Muscle of back (tissue), 13 donors: Measurements from ENCODE around the gene ACKR1. TPM values are rescaled to one million over a fixed set of nuclear protein-coding genes. Genes with fewer than 3 reads are reported as not detected.

Source experiments
- DNase-seq, 3 donors: peaks; one replicate each; pipeline versions ENCODE4 v3.0.0 to v3.0.0-alpha.2; 2013
- long read RNA-seq, 9 donors: transcript quantifications; one replicate each; lab custom pipeline, GENCODE V29; 2026
- polyA plus RNA-seq, 10 donors: library from polyadenylated mRNA; unstranded; fragments of 120-200 nt; gene quantifications; one replicate each; pipeline ENCODE4 v1.2.1, GENCODE V29; 2013; ENCODE audit not compliant: insufficient read length in 10 of 10

Gene ACKR1
- polyA plus RNA-seq: 1 to 10 TPM; 1.3 to 3.9 (median 2.1) TPM
- long read RNA-seq, donor 1, partial matches to known transcripts: 0 of 1 reads
- long read RNA-seq, donor 1, other reads (novel, unspliced or antisense): 0 of 1 reads
- long read RNA-seq, donor 2, partial matches to known transcripts: 0 of 3 reads
- long read RNA-seq, donor 2, other reads (novel, unspliced or antisense): 0 of 3 reads
- long read RNA-seq, donor 3: 0 reads
- long read RNA-seq, donor 4, partial matches to known transcripts: 0 of 1 reads
- long read RNA-seq, donor 4, other reads (novel, unspliced or antisense): 0 of 1 reads
- long read RNA-seq, donor 5, partial matches to known transcripts: 0 of 2 reads
- long read RNA-seq, donor 5, other reads (novel, unspliced or antisense): 0 of 2 reads
- long read RNA-seq, donor 6, partial matches to known transcripts: 0 of 3 reads
- long read RNA-seq, donor 6, other reads (novel, unspliced or antisense): 0 of 3 reads
- long read RNA-seq, donor 7: 0 reads
- long read RNA-seq, donor 8: 0 reads
- long read RNA-seq, donor 9, partial matches to known transcripts: 0 of 2 reads
- long read RNA-seq, donor 9, other reads (novel, unspliced or antisense): 0 of 2 reads

GRCh38 chr1:159204161-159205141 lies at the start of gene ACKR1:
Gene ACKR1, plus strand, starts transcription at chr1:159204875. Its CDS starts 85 bp downstream, at chr1:159204960.
- no peak for DNase-seq

DNA sequence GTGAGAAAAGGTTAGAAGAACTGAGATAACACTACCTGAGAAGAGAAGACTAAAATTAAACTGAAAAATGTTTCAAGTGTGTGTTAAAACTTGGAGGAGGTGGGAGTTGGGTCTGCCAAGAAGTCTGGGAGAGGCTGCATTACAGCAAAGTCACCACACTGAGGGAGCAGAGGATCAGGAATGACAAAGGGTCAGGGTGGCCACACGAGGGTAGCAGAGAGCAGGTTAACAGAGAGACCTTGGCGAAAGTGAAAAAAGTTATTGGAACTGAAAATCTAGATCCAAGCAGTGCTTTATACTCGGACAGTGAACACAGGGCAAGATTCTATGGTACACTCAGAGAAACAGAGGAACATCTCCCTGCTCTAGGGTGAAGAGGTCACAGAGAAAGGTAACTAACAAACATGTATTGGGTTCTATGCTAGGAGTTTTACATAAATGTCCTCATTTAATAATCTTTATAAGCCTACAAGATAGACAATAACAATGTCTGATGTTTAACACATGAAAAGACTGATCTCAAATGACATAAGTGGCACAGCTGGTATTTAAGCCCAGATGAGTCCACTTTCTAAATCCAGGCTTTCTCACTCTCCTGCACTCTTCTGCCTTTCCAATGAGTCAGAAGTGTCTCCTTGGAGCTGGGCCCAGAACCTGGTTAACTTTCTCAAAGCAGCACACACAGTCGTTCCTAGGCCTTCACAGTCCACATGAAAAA lies 43.5 kb upstream of the ACKR1 start:
- DNase-seq: peak; percentile 73 to 88 (median 85)

- DNase-seq: no peak
These were observed 43.0 kb upstream of the ACKR1 start for GRCh38 chr1:159161719-159162026.

GRCh38 chr1:159162516-159163265 lies 42.0 kb upstream of the ACKR1 start:
- DNase-seq: no peak

DNA sequence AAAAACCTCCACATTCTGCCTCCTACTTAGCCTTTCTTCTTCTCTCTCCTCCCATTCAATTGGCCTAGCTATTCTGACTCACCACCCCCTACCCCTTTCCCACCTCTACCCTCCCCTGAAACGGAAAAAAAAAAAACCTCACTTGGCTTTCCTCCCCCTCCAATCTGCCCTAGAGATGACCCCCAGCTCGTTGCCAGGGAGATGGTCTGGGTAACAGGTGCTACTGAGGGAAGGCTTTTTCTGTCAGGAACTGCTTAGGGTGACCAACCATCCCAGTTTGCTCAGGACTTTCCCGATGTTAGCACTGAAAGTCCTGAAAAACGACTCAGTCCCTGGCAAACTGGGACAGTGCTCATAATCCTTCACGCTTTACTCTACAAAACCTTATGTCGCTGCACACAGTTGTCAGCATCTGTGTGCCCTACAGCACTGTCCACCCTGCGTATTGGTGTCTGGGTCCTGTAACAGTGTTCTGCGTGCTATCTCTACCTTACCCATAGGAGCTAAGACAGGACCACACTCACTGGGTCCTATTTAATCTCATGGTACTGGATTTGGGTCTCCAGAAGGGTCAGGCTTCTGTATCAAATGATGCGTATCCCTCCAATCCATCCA lies 41.0 kb upstream of the ACKR1 start:
- DNase-seq: no peak

GRCh38 chr1:159168043-159168442 lies 36.6 kb upstream of the ACKR1 start:
- DNase-seq: no peak

DNA sequence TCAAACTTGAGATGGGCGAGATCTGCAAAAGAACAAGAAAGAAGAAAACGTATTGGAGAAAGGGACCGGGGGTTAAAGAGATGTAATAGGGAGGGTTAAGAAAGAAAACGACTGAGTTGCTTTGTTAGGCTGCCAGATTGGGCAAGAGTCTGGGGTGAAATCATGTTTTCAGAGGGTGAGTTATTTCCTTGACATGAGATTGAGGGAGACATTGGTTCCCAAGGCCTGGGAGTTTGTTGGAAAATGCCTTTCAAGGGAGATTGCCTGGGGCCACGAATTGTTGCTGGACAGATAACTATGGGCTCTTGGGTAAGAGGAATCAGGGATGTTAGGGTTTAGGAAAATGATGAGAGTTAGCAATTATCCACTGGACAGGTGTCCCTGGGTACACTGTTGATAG lies 34.0 kb upstream of the ACKR1 start:
- DNase-seq: no peak

- no peak for DNase-seq
These were observed 33.4 kb upstream of the ACKR1 start, which contains the start of gene CADM3 for GRCh38 chr1:159171254-159171687. Gene CADM3, plus strand, starts transcription at chr1:159171615. Its CDS starts 151 bp downstream, at chr1:159171766.

GRCh38 chr1:159171688-159172501 lies 32.8 kb upstream of the ACKR1 start:
- peak in 1 of 3 donors; percentile 14 for DNase-seq

GRCh38 chr1:159172614-159173291 lies 31.9 kb upstream of the ACKR1 start:
- peak in 1 of 3 donors; percentile 20 for DNase-seq

DNA sequence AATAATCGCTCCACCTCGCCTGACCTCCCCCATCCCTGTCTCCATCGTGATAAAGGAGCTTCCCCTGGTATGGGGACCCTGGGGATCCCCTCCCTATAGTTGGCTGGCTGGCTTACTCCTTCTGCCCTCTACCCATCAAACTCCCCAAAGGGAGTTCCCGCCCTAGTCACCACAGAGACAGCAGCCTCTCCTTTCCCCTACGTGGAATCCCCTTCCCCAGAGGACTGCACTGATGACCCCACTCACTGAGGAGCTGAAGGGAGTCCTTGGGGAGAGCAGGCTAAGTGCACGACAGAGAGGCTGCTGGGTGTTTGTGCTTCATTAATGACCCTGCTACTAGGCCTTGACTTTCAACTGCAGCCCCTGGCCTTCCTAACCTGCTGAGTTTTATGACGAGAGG lies 31.4 kb upstream of the ACKR1 start:
- DNase-seq: no peak

DNA sequence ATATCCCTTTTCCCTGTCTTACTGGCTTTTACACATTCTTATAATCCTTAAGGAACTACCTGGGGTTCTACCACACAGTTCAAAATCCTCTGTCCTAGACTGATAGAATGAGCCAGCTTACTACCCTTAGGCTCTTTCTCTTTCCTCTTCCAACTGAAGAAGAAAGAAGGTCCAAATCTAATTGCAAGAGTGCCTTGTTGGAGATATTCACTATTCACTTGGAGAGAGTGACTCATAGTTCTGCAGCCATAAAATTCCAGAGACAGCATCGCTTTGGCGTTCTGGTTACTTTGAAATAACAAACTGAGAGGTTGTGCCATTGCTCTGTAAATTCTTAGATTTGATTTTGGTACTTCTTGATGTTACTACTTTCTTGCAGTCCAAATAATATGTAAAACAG lies 29.1 kb upstream of the ACKR1 start:
- no peak for DNase-seq

DNA sequence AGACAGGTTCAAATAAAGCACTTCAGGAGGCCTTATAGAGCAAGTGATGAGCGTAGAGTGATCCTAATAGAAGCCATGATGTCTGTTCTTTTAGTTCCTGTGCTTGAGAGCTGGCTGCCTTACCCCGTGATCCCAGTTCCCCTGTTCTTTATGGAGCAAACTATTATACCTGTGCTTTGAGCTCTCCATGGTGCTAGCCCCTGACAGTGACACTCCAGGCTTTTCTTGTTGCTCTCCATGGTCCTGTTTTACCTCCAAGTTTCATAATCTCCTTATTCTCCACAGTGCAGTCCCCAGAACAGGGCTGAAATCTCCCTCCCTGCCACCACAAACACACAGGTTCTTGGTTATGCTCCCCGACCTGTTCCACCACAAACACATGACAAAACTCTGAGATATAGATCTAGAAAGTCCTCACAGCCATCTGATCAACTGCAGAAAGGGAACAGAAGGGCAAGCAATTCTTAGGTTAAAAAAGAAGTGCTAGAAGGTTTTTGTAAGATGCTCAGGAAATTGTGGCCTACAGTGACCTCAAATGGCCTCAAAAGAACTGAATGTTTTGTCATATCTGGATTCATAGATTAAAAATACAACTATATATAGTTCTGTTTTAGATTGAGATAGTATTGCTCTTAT lies 27.3 kb upstream of the ACKR1 start:
- peak; percentile 56 to 83 (median 76) for DNase-seq

DNA sequence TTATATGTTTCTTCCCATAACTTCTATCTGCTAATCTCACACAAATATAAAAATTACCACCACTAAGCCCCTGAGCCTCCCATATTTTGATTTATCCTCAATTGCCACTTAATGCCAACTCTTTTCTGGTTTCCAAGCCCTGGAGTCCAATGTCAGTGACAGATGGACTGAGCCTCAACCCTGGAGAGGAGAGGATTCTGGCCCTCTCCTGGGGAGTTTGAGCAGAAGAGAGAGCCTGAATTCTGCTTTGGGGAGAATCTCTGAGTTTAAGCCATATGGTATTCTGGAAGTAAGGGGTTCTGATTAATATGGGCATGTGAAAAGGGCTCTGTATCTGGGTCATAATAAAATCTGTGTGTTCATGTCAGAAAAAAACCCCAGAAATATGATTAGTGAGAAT lies 24.8 kb upstream of the ACKR1 start:
- no peak for DNase-seq

- DNase-seq: no peak
These were observed 24.2 kb upstream of the ACKR1 start for GRCh38 chr1:159180516-159180915.

DNA sequence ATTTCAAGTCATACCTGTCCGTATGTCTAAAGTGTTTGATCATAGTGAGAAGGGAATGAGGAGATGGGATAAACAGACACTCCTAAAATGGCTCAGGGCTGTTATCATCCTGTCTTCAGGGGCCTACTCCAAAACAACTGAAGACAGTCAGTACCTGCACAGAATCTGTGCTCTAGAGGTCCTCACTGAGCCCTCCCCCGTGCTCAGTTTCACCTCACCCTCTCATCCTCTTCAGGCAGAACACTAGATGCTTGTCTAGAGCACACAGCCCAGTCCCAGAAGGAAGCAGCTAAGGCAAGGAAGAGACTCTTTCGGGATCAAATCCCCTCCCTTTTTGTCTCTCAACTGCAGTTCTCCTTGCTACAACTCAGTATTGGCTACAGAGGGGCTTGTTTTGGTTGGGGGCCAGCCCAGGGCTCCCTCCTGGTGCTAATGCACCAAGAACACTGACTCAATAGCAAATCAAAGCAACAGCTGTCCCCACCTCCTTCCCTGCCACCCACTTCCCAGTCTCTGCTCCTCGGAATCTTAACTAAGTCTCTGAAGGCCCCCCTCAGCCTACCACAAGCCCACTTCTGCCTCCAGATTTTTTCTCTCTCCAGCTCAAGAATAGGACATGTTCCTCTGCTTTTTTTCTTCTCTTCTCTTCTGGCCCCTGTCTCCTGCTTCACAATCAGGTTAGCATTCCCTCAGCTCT lies 23.2 kb upstream of the ACKR1 start:
- no peak for DNase-seq

- DNase-seq: no peak
These were observed 20.5 kb upstream of the ACKR1 start for GRCh38 chr1:159184201-159184600.

DNA sequence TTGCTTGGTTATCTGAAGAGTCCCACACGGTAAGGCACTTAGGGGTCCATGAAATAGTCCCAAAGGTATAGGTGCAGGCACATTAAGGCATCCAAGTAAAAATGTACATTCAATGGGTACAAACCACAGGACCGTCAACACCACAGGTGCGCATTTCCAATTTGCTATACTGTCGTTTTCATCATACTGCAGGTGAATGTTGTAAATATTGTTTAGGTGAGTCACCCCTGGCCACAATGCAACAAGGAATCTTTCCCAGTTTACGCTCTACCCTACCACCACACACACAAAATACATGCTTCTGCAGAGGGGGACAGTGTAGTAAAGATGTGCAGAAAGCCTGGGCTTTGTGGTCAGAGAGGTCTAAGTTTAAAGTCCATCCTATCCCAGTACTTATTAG lies 19.6 kb upstream of the ACKR1 start:
- DNase-seq: no peak
